ENCODE results near the gene SLC9A1. TPM values are rescaled to one million over a fixed set of nuclear protein-coding genes. Genes with fewer than 3 reads are reported as not detected.
"Not testable (repeated sequence)": the region's sequence is repeated elsewhere in the genome, so short reads cannot be mapped to it uniquely, and the experiment has no call there.

Gene SLC9A1
- total RNA-seq, 1 experiment from 2014 or later, result 8.4 TPM

DNA sequence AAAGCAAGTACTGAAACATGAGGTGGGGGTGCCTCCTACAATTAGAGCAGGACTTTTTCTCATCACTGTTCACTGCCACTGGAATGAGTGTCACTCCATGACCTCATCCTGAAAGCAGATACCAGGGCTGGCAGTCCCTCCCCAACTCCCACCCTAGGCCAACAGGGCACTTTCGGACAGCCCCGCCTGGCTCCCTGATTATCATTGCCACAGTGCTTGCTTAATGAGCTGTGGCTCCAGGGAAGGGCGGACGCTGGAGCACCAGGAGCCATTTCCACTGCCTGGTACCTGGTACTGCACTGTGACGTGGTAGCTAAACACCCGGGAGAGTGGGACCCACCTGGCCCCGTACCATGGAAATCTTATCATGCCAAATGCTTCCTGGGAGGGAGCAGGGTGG, 22.3 kb downstream of the SLC9A1 start:
- no peak overlapping the region for H3K4me3 ChIP-seq
- no peaks in the 10 kb centered on the region for H3K4me1 ChIP-seq
- no peaks in the 10 kb centered on the region for H3K9me3 ChIP-seq (replicated peaks)
- H3K27ac ChIP-seq, result no peak overlapping the region
- H3K27me3 ChIP-seq, result no peaks in the 10 kb centered on the region
- DNase-seq, result no peak
- H3K36me3 ChIP-seq, result no peaks in the 10 kb centered on the region

DNA sequence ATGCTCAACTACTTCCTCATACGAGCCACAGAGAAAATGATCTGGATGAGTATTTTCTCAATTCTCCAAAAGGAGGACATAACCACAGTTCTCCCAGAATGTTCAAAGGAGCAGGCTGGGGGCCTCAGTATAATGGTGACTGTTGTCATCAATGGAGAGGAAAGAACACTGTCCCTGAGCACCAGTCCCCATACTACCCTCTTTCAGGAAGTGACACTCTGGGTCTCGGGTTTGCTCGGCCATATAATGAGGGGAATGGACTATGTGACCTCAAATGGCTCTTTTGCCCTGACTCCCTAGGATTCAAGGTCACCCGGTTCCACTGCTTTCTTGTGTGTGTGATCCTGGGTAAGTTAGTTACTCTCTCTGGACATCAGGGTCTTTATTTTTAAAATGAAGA, 22.8 kb downstream of the SLC9A1 start:
- Histone ChIP-seq H3K27me3 (no peaks in the 10 kb centered on the region), H3K27ac (no peak overlapping the region), H3K4me1 (no peaks in the 10 kb centered on the region), H3K36me3 (no peaks in the 10 kb centered on the region), H3K4me3 (no peak overlapping the region), H3K9me3 (replicated peaks) (no peaks in the 10 kb centered on the region)
- DNase-seq, result no peak

DNA sequence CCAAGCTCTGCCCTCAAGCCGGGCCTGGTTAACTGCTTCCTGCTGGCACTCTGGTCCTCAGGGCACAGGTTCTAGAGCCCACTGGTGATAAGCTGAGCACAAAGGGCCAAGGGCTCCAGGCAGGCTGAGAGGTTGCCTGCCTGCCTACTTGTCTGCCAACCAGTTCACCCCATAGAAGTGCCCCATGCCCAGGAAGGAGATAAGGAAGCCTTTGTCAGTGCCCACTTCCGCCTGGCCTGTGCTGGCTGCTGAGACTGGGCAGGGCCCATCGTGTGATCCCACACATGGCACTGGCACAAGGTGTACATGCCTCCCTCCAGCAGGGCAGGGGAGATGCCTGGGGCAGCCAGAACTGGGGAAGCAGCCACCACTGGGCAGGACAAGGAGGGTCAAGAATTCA, 24.1 kb downstream of the SLC9A1 start:
- no peak for DNase-seq
- no peaks in the 10 kb centered on the region for H3K36me3 ChIP-seq

DNA sequence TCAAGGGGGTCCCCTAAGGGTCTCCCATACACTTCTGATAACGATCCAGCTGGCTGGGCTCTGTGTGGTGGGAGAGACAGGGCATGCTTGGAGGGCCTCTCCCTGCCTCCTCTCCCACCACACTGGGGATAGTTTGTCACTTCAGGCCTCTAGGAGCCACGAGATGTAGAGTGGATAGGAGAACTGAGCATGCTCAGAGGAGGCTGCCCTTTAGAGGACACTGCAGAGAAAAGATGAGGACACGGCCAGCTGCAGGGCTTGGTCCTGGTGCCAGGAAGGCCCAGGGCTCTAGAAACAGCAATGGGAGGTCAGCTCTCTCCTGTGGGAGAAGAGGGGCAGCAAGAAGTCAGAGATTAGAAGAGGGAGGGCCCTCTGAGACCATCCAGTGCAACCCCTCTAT, 25.7 kb downstream of the SLC9A1 start:
- Histone ChIP-seq H3K27me3 (no peaks in the 10 kb centered on the region), H3K9me3 (replicated peaks) (no peaks in the 10 kb centered on the region), H3K4me3 (no peak overlapping the region), H3K27ac (no peak overlapping the region), H3K36me3 (no peaks in the 10 kb centered on the region), H3K4me1 (peaks cover 6% of the 10 kb centered on the region)
- DNase-seq, result no peak

More for the DNA sequence above, 24.1 kb downstream of the SLC9A1 start:
- Histone ChIP-seq H3K4me3 (no peak overlapping the region), H3K27me3 (no peaks in the 10 kb centered on the region), H3K27ac (no peak overlapping the region), H3K9me3 (replicated peaks) (no peaks in the 10 kb centered on the region), H3K4me1 (peaks cover 6% of the 10 kb centered on the region)

DNA sequence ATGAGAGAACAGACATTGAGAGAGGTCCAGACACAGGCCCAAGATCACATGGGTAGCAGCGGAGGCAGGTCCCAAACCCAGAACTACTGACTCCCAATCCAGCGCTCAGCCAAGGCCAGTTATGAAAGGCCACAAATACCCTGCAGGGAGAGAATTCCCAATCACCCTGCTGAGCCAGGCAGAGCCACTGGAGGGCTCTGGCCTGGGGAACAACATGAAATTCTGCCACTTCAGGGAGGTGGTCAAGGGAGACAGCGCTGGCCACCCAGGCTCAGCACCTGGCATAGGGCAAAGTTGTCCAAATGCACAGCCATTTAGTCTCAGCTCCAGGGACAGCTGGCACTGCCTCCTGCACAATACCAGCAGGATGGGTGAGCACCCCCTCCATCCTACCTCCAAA, 27.5 kb downstream of the SLC9A1 start:
- no peak for DNase-seq
- Histone ChIP-seq H3K4me3 (no peak overlapping the region), H3K9me3 (replicated peaks) (no peaks in the 10 kb centered on the region), H3K27me3 (no peaks in the 10 kb centered on the region), H3K4me1 (peaks cover 11% of the 10 kb centered on the region), H3K36me3 (no peaks in the 10 kb centered on the region), H3K27ac (no peak overlapping the region)

DNA sequence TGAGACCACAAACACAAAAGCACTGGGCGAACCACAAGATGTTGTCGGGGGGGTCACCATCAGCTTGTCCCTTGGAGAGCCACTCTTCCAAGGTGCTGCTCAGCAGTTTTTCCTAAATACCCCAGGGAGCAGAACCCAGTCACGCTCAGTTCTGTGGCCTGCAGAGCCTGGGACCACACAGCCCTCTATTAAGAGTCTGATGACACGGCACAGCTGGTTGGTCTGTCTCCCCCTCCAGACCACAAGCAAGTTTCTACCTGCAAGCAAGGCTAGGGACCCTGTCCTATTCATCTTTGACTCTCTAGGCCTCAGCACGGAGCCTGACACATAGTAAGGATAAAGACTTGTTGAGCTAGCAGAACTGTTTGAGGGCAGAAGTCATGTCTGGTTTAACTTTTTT, 28.5 kb downstream of the SLC9A1 start:
- DNase-seq, result peak in 1 of 2 experiments; percentile 54
- Histone ChIP-seq H3K4me1 (peaks cover 12% of the 10 kb centered on the region), H3K9me3 (replicated peaks) (no peaks in the 10 kb centered on the region), H3K36me3 (no peaks in the 10 kb centered on the region), H3K4me3 (no peak overlapping the region), H3K27me3 (no peaks in the 10 kb centered on the region), H3K27ac (no peak overlapping the region)

DNA sequence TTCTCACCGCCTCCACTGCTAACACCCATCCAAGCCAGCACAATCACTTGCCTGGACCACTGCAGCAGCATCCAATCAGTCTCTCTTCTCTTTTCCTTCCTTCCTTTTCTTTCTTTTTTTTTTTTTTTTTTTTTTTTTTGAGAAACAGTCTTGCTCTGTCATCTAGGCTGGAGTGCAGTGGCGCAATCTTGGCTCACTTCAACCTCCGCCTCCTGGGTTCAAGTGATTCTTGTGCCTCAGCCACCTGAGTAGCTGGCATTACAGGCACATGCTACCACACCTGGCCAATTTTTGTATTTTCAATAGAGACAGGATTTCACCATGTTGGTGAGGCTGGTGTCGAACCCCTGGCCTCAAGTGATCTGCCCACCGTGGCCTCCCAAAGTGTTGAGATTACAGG, 29.8 kb downstream of the SLC9A1 start:
- H3K4me3 ChIP-seq; H3K27ac ChIP-seq; H3K36me3 ChIP-seq; H3K27me3 ChIP-seq; H3K9me3 ChIP-seq (replicated peaks); DNase-seq: not testable (repeated sequence)
- peaks cover 12% of the 10 kb centered on the region for H3K4me1 ChIP-seq

DNA sequence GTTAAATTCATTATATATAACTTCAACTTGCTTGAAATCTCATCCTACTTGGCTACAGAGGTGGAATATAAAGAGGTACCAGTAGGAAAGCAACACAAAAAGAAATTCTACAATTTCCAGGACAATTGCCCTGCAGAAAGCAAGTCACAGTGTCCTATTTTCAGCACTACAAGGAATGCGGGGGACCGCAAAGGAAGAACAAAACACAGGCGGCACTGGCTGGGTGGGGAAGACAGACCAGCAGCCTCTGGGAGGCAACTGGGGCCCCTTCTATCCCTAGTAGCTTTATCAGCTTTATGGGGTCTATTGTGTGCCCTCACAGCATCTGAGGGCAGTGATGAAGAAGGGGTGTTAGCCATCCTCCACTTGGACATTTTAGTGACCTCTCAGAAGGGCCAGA, 30.5 kb downstream of the SLC9A1 start:
- no peaks in the 10 kb centered on the region for H3K36me3 ChIP-seq
- no peaks in the 10 kb centered on the region for H3K27me3 ChIP-seq
- no peaks in the 10 kb centered on the region for H3K9me3 ChIP-seq (replicated peaks)
- DNase-seq, result no peak
- no peak overlapping the region for H3K27ac ChIP-seq
- H3K4me3 ChIP-seq, result no peak overlapping the region
- peaks cover 18% of the 10 kb centered on the region for H3K4me1 ChIP-seq

DNA sequence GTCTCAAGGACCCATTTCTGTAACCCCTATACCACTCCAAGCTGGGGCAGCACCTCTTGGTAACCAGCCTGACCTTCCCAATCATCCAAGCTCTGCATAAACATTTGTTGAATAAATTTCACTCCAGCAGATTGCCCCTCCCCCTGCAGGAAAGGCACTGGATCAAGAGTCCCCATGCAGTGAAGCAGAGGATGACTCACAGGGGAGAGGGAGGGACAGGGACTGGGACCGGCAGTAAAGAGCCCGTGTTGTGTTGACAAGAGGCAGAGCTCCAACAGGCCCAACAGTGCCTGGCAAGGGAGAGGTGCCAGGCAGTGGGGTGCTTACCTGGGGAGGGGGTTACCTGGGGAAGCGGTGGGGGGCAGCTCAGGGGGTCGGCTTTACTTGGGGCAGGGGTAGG, 32.3 kb downstream of the SLC9A1 start:
- DNase-seq, result peak; percentile 56 to 57
- no peak overlapping the region for H3K4me3 ChIP-seq
- H3K4me1 ChIP-seq, result peaks cover 34% of the 10 kb centered on the region
- H3K9me3 ChIP-seq (replicated peaks), result no peaks in the 10 kb centered on the region
- H3K36me3 ChIP-seq, result no peaks in the 10 kb centered on the region
- H3K27me3 ChIP-seq, result no peaks in the 10 kb centered on the region
- H3K27ac ChIP-seq, result no peak overlapping the region

DNA sequence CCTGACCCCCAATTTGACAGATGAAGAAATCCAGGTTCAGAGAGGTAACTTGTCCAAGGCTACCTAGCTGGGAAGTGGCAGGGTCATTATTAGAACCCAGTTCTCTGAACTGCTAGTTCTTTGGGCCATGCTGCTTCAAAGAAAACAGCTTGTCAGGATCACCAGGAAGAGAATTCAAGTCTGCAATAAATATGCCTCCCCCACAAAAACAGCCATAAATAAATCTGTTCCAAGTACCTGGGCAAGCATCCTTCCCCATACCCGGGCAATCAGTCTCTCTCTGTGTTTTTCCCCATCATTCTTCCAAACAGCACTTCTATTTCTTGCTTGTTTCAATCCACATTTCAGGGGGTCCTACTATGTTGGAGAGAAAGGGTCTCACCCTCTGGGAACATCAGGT, 34.1 kb downstream of the SLC9A1 start:
- Histone ChIP-seq H3K4me3 (no peak overlapping the region), H3K9me3 (replicated peaks) (no peaks in the 10 kb centered on the region), H3K36me3 (no peaks in the 10 kb centered on the region), H3K27ac (no peak overlapping the region), H3K4me1 (peaks cover 32% of the 10 kb centered on the region), H3K27me3 (no peaks in the 10 kb centered on the region)
- DNase-seq, result no peak

DNA sequence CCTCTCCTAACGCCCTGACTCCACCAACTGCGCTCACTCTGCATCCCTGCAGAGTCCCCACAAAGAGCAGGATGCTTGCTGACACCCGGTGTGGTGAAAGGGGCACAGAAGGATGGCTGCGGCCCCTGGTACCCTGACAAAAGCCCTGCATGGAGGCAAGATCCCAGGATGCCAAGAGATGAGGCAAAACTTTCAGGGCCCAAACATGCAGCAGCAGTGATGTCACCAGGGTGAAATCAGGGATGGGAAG, 36.6 kb downstream of the SLC9A1 start:
- H3K27ac ChIP-seq, result peak overlapping the region; percentile 44; the same call in 1 of the 2 replicates
- H3K4me3 ChIP-seq, result no peak overlapping the region
- H3K4me1 ChIP-seq, result peaks cover 32% of the 10 kb centered on the region
- no peaks in the 10 kb centered on the region for H3K27me3 ChIP-seq
- no peaks in the 10 kb centered on the region for H3K9me3 ChIP-seq (replicated peaks)
- DNase-seq, result no peak
- H3K36me3 ChIP-seq, result peaks cover under 1% of the 10 kb centered on the region; the same call in 1 of the 2 replicates

DNA sequence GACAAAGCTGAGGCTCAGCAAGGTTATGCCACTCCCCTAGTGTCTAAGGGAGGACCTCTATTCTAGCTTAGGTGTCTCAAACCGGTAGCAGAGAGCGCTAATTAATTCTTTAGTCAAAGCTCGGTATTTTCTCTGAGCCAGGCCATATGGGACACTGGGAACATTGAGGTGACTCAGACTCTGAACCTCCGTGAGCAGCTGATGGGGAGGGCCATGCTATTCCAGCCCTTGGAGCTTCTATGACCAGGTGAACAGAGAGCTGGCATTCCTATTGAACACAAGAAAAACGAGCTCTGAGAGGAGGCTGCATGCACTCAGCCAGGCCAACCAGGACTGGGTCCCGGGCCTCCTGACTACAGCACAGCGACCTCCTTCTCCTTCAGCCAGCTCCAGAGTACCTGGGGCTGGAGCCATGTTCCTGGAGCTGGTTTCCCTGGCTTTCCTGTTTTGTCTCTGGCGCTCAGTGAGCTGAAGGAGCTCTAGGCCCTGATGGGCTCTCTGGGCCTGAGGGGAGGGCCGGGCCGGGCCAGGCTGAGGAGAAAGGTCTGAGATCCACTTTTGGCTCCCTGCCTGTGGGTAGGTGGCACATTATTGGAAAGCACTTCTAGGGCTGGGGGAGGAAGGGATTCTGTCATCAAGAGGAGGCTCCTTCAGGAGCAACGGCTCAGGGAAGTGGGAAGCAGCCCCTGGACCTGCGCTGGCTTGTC, 37.0 kb downstream of the SLC9A1 start:
- peaks cover 32% of the 10 kb centered on the region for H3K4me1 ChIP-seq
- H3K4me3 ChIP-seq, result no peak overlapping the region
- no peak for DNase-seq
- H3K27me3 ChIP-seq, result no peaks in the 10 kb centered on the region
- no peak overlapping the region for H3K27ac ChIP-seq
- H3K36me3 ChIP-seq, result peaks cover 3% of the 10 kb centered on the region; the same call in 1 of the 2 replicates
- no peaks in the 10 kb centered on the region for H3K9me3 ChIP-seq (replicated peaks)

DNA sequence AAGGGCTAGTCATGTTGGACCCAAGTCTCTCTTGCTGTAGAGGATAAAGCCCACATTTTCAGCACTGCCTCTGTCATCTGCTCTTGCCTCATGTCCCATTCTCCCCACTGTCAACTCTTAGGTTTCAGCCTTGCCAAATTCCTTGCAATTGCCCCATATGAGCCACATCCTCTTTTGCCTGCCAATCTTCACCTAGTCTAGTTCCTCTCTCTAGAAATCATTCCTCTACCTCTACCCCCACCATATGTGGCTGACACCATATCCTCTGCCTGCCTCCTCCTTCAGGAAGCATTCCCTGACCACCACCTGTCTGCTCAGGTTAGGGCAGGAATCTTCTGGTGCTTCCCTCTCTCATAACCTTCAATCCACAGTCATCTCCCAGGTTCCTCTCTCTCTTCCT, 38.2 kb downstream of the SLC9A1 start:
- no peak for DNase-seq
- Histone ChIP-seq H3K4me1 (peaks cover 33% of the 10 kb centered on the region), H3K9me3 (replicated peaks) (no peaks in the 10 kb centered on the region), H3K4me3 (no peak overlapping the region), H3K36me3 (peaks cover 3% of the 10 kb centered on the region; the same call in 1 of the 2 replicates), H3K27ac (no peak overlapping the region), H3K27me3 (no peaks in the 10 kb centered on the region)

DNA sequence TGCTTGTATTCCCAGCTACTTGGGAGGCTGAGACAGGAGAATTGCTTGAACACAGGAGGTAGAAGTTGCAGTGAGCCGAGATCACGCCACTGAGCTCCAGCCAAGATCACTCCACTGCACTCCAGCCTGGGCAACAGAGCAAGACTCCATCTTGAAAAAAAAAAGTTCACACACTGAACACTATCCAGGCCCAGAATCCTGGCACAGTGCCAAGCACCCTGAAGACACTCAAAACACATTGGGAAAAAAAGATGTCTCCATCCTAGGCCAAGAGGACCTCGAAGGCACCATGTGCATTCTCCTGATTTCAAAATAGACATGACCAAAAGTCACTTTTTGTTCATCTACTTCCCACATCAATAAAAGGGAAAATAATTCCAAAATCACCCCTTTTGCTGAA, 38.7 kb downstream of the SLC9A1 start:
- H3K4me1 ChIP-seq, result peaks cover 38% of the 10 kb centered on the region
- no peaks in the 10 kb centered on the region for H3K27me3 ChIP-seq
- no peaks in the 10 kb centered on the region for H3K9me3 ChIP-seq (replicated peaks)
- peak in 1 of 2 experiments; percentile 47 for DNase-seq
- no peak overlapping the region for H3K4me3 ChIP-seq
- no peak overlapping the region for H3K27ac ChIP-seq
- H3K36me3 ChIP-seq, result peaks cover 3% of the 10 kb centered on the region; the same call in 1 of the 2 replicates

DNA sequence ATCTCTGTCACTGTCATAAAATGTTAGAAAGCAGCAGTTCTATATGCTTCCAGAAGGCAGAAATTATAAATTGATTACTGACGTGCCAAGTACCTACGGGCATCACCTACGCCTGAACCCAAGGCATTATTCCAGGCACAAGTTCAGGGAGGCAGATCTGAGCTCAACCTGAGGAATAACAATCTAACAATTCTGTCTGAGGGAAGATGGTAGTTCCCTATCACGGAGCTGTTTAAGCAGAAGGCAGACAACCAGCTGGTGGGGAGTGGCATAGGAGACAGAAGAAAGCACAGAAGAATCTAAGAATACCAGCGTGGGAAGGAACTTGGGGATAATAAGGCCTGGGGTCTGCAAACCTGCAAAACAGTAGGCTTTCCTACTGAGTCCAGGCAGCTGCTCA, 40.4 kb downstream of the SLC9A1 start:
- H3K9me3 ChIP-seq (replicated peaks), result no peaks in the 10 kb centered on the region
- no peak overlapping the region for H3K27ac ChIP-seq
- no peaks in the 10 kb centered on the region for H3K27me3 ChIP-seq
- no peak for DNase-seq
- peaks cover 3% of the 10 kb centered on the region; the same call in 1 of the 2 replicates for H3K36me3 ChIP-seq
- no peak overlapping the region for H3K4me3 ChIP-seq
- H3K4me1 ChIP-seq, result peaks cover 32% of the 10 kb centered on the region

DNA sequence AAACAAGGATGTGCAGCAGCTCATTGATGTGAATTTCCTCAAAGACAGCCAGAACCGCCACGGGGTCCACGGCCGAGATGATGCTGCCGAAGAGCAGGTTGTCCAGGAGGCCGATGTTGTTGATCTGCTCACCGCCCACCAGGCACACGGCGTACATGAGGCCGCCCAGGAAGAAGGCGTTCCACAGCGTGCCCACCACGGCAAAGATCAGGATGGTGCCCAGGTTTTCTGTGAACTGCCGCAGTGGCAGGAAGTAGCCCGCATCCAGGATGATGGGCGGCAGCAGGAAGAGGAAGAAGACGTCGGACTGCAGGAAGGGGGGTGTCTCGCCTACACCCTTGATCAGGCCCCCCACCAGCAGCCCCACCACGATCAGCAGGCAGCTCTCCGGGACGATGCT, 41.1 kb downstream of the SLC9A1 start:
- Histone ChIP-seq H3K4me3 (no peak overlapping the region), H3K27me3 (no peaks in the 10 kb centered on the region), H3K9me3 (replicated peaks) (no peaks in the 10 kb centered on the region), H3K4me1 (peaks cover 27% of the 10 kb centered on the region), H3K27ac (no peak overlapping the region), H3K36me3 (peaks cover 3% of the 10 kb centered on the region; the same call in 1 of the 2 replicates)
- DNase-seq, result no peak
